H1 (cell line): Measurements from ENCODE around the gene MBD3L2B. TPM values are rescaled to one million over a fixed set of nuclear protein-coding genes. Genes with fewer than 3 reads are reported as not detected.

Source experiments
- CTCF ChIA-PET: fragments of 300-600 bp; sonication (Branson Sonifier 250); formaldehyde crosslinking; loops from one replicate; lab custom pipeline; 2021; ENCODE audit not compliant: partially characterized antibody; lab: Charles Lee
- POLR2A ChIA-PET: fragments of 300-600 bp; sonication (Branson Sonifier 250); formaldehyde crosslinking; loops from one replicate; lab custom pipeline; 2021; ENCODE audit warnings: inconsistent platforms; ENCODE audit not compliant: partially characterized antibody; lab: Charles Lee
- DNase-seq, 2 experiments: peaks; one replicate each; pipeline versions ENCODE4 v3.0.0 to v3.0.0-alpha.2; 2010 to 2022; ENCODE audit warnings: low spot score in 2 of 2, low read depth in 1 of 2, mixed read lengths in 1 of 2
- FAIRE-seq: peaks from 2 replicates; lab custom pipeline; 2011; peaks lifted over from hg19 to GRCh38; lab: Jason Lieb, UNC
- H2AFZ ChIP-seq: 2 replicates; pipeline ENCODE4 v1.8.1; 2012; ENCODE audit warnings: low read length, inconsistent platforms
- H2AK5ac ChIP-seq: 2 replicates; pipeline ENCODE4 v1.6.1; 2013; ENCODE audit warnings: low read depth, low read length
- H2BK120ac ChIP-seq: replicated peaks from 2 replicates; pipeline ENCODE3; 2013; ENCODE audit warnings: low read depth, low read length, inconsistent platforms
- H2BK12ac ChIP-seq: 2 replicates; pipeline ENCODE4 v1.6.1; 2013; ENCODE audit warnings: low read depth, low read length
- H2BK15ac ChIP-seq: 2 replicates; pipeline ENCODE4 v1.6.1; 2013; ENCODE audit warnings: low read length
- H2BK20ac ChIP-seq: 2 replicates; pipeline ENCODE4 v1.6.1; 2013; ENCODE audit warnings: low read length
- H2BK5ac ChIP-seq: 2 replicates; pipeline ENCODE4 v1.6.1; 2013; ENCODE audit warnings: low read depth, low read length
- H3K14ac ChIP-seq: 2 replicates; pipeline ENCODE4 v1.6.1; 2013; ENCODE audit warnings: inconsistent platforms; ENCODE audit not compliant: insufficient read length
- H3K18ac ChIP-seq: 2 replicates; pipeline ENCODE4 v1.6.1; 2013; ENCODE audit warnings: low read length; ENCODE audit errors: extremely low read depth
- H3K23ac ChIP-seq: 2 replicates; pipeline ENCODE4 v1.6.1; 2013; ENCODE audit warnings: inconsistent platforms; ENCODE audit not compliant: insufficient read length
- H3K23me2 ChIP-seq: 2 replicates; pipeline ENCODE4 v1.6.1; 2013; ENCODE audit warnings: low read depth, low read length
- H3K27ac ChIP-seq: 2 replicates; pipeline ENCODE4 v1.6.1; 2011; ENCODE audit warnings: low read depth, low read length, inconsistent platforms
- H3K27me3 ChIP-seq, 4 experiments: replicated peaks in 1 of 4; 1 replicate in 1 of 4; 2 replicates in 3 of 4; pipeline versions ENCODE4 v1.6.1 to v1.8.1; 2011 to 2013; ENCODE audit warnings: low read length in 3 of 4, mild to moderate bottlenecking in 3 of 4, inconsistent platforms in 2 of 4, mixed read lengths in 2 of 4, moderate library complexity in 1 of 4; ENCODE audit not compliant: control insufficient read depth in 3 of 4, insufficient read depth in 3 of 4; ENCODE audit errors: extremely low read depth in 1 of 4
- H3K36me3 ChIP-seq, 4 experiments: 2 replicates each; pipeline versions ENCODE4 v1.6.1 to v1.8.1; 2011 to 2013; ENCODE audit warnings: mild to moderate bottlenecking in 4 of 4, low read length in 3 of 4, moderate library complexity in 2 of 4, control low read depth in 1 of 4, inconsistent platforms in 1 of 4; ENCODE audit not compliant: insufficient read depth in 4 of 4, control insufficient read depth in 2 of 4
- H3K4ac ChIP-seq: replicated peaks from 2 replicates; pipeline ENCODE3; 2013; ENCODE audit warnings: low read length, low read depth, mixed read lengths, inconsistent platforms; ENCODE audit not compliant: insufficient read length
- H3K4me1 ChIP-seq, 4 experiments: replicated peaks in 1 of 4; 1 replicate in 1 of 4; 2 replicates in 3 of 4; pipeline versions ENCODE4 v1.6.1 to v1.8.1; 2011 to 2013; ENCODE audit warnings: low read length in 3 of 4, inconsistent platforms in 2 of 4, mixed read lengths in 1 of 4; ENCODE audit not compliant: insufficient read depth in 4 of 4, control insufficient read depth in 3 of 4
- H3K4me2 ChIP-seq, 2 experiments: 2 replicates each; pipeline versions ENCODE4 v1.6.1 to v1.8.1; 2011 to 2013; ENCODE audit warnings: low read depth in 2 of 2, low read length in 2 of 2, control low read depth in 1 of 2, inconsistent platforms in 1 of 2, mild to moderate bottlenecking in 1 of 2; ENCODE audit not compliant: insufficient read depth in 1 of 2
- H3K4me3 ChIP-seq, 4 experiments: fragments of 200-600, 300-600 bp in 1 of 4; sonication (generic), shearing (Covaris generic), sonication (Bioruptor Twin) in 1 of 4; 2 replicates each; pipeline versions ENCODE4 v1.5.1 to v1.8.1; 2011 to 2016; ENCODE audit warnings: low read length in 4 of 4, low read depth in 3 of 4, control low read depth in 2 of 4, inconsistent platforms in 2 of 4, mild to moderate bottlenecking in 2 of 4, mixed read lengths in 1 of 4, moderate library complexity in 1 of 4; ENCODE audit not compliant: insufficient read depth in 2 of 4; ENCODE audit errors: extremely low read depth in 1 of 4
- H3K56ac ChIP-seq: replicated peaks from 2 replicates; pipeline ENCODE3; 2013; ENCODE audit warnings: low read depth, mild to moderate bottlenecking, mixed read lengths, low read length, inconsistent platforms; ENCODE audit not compliant: insufficient read length
- H3K79me1 ChIP-seq: 2 replicates; pipeline ENCODE4 v1.6.1; 2013; ENCODE audit warnings: low read depth, low read length, control low read depth
- H3K79me2 ChIP-seq, 2 experiments: 2 replicates each; pipeline versions ENCODE4 v1.6.1 to v1.8.1; 2012 to 2013; ENCODE audit warnings: low read length in 2 of 2, mild to moderate bottlenecking in 2 of 2, inconsistent platforms in 1 of 2; ENCODE audit not compliant: insufficient read depth in 2 of 2, control insufficient read depth in 1 of 2
- H3K9ac ChIP-seq, 4 experiments: replicated peaks in 1 of 4; 1 replicate in 1 of 4; 2 replicates in 3 of 4; pipeline versions ENCODE4 v1.6.1 to v1.8.1; 2011 to 2013; ENCODE audit warnings: low read depth in 3 of 4, low read length in 3 of 4, control low read depth in 2 of 4, mild to moderate bottlenecking in 2 of 4, moderate library complexity in 2 of 4, inconsistent platforms in 1 of 4; ENCODE audit errors: extremely low read depth in 1 of 4
- H3K9me3 ChIP-seq, 2 experiments: 2 replicates each; pipeline versions ENCODE4 v1.6.1 to v1.8.1; 2012 to 2013; ENCODE audit warnings: mild to moderate bottlenecking in 2 of 2, moderate library complexity in 2 of 2, control low read depth in 1 of 2, inconsistent platforms in 1 of 2, low read depth in 1 of 2, low read length in 1 of 2, mixed read lengths in 1 of 2; ENCODE audit not compliant: insufficient read depth in 2 of 2
- H4K20me1 ChIP-seq, 2 experiments: replicated peaks in 1 of 2; 2 replicates each; pipeline versions ENCODE3 to v1.8.1; 2011 to 2013; ENCODE audit warnings: inconsistent platforms in 2 of 2, low read length in 2 of 2, mild to moderate bottlenecking in 1 of 2; ENCODE audit not compliant: insufficient read depth in 2 of 2, control insufficient read depth in 1 of 2
- H4K5ac ChIP-seq: 2 replicates; pipeline ENCODE4 v1.6.1; 2013; ENCODE audit warnings: low read length, low read depth, mixed read lengths, inconsistent platforms; ENCODE audit not compliant: insufficient read length
- H4K8ac ChIP-seq: 2 replicates; pipeline ENCODE4 v1.8.0; 2013; ENCODE audit warnings: mild to moderate bottlenecking, moderate library complexity, low read length, inconsistent platforms; ENCODE audit not compliant: insufficient read depth; ENCODE audit errors: extremely low read depth
- H4K91ac ChIP-seq: replicated peaks from 2 replicates; pipeline ENCODE3; 2013; ENCODE audit warnings: low read length, mixed read lengths, inconsistent platforms; ENCODE audit not compliant: insufficient read length
- CHD1 ChIP-seq: IDR thresholded peaks from 2 replicates; pipeline ENCODE4 v1.6.1; 2012; ENCODE audit warnings: low read depth, low read length, improper control_type of control experiment
- CREB1 ChIP-seq: IDR thresholded peaks from 2 replicates; pipeline ENCODE4 v1.6.1; 2012; ENCODE audit warnings: inconsistent platforms
- E2F6 ChIP-seq: IDR thresholded peaks from 2 replicates; pipeline ENCODE4 v1.6.1; 2012; ENCODE audit warnings: inconsistent platforms
- FOSL1 ChIP-seq: IDR thresholded peaks from 2 replicates; pipeline ENCODE4 v1.6.1; 2011; ENCODE audit warnings: mild to moderate bottlenecking, low read depth, low read length, moderate library complexity; ENCODE audit not compliant: insufficient read depth
- JUN ChIP-seq: IDR thresholded peaks from 2 replicates; pipeline ENCODE4 v1.6.1; 2011; ENCODE audit warnings: low read depth, mild to moderate bottlenecking, improper control_type of control experiment, low read length
- JUND ChIP-seq: IDR thresholded peaks from 2 replicates; pipeline ENCODE4 v1.6.1; 2011; ENCODE audit warnings: mild to moderate bottlenecking, improper control_type of control experiment, low read length
- KDM1A ChIP-seq: fragments of 200-600, 300-600 bp; sonication (generic); IDR thresholded peaks from 2 replicates; pipeline ENCODE4 v1.7.1; 2016; ENCODE audit warnings: mild to moderate bottlenecking, low read length, borderline replicate concordance
- PHF8 ChIP-seq: fragments of 200-600 bp; sonication (generic); conservative IDR thresholded peaks from 2 replicates; pipeline ENCODE4 v1.7.1; 2012; ENCODE audit warnings: low read depth, mild to moderate bottlenecking, inconsistent platforms, low read length, moderate library complexity
- POLR2A ChIP-seq, 2 experiments: IDR thresholded peaks; 1 replicate in 1 of 2; 2 replicates in 1 of 2; pipeline ENCODE4 v1.6.1; 2011; ENCODE audit warnings: low read depth in 2 of 2, low read length in 2 of 2, mild to moderate bottlenecking in 2 of 2; ENCODE audit errors: control extremely low read depth in 1 of 2
- POLR2AphosphoS5 ChIP-seq: IDR thresholded peaks from 2 replicates; pipeline ENCODE4 v1.6.1; 2011; ENCODE audit warnings: low read depth, low read length
- POU5F1 ChIP-seq: IDR thresholded peaks from 2 replicates; pipeline ENCODE4 v1.6.1; 2011; ENCODE audit warnings: low read depth, mild to moderate bottlenecking, low read length, moderate library complexity
- RAD21 ChIP-seq, 2 experiments: IDR thresholded peaks in 1 of 2; conservative IDR thresholded peaks in 1 of 2; 2 replicates each; pipeline ENCODE4 v1.6.1; 2011; ENCODE audit warnings: low read depth in 2 of 2, low read length in 2 of 2, improper control_type of control experiment in 1 of 2, inconsistent platforms in 1 of 2, mild to moderate bottlenecking in 1 of 2, moderate library complexity in 1 of 2
- SP4 ChIP-seq: IDR thresholded peaks from 2 replicates; pipeline ENCODE4 v1.6.1; 2012; ENCODE audit warnings: low read length, inconsistent platforms
- TAF7 ChIP-seq: optimal IDR thresholded peaks from 2 replicates; pipeline ENCODE3; 2011; ENCODE audit warnings: low read depth, mild to moderate bottlenecking, inconsistent platforms, low read length, moderate library complexity, borderline replicate concordance
- WGBS, 2 experiments: shearing (Covaris generic) in 1 of 2; methylation state at CpG; one replicate each; pipeline versions ENCODE4 v1.1.6 to v1.1.7; 2013 to 2015; ENCODE audit warnings: low lambda C conversion rate in 2 of 2, mixed read lengths in 2 of 2, inconsistent platforms in 1 of 2, low coverage in 1 of 2, missing lambda C conversion rate in 1 of 2; ENCODE audit not compliant: insufficient replicate concordance in 2 of 2, insufficient coverage in 1 of 2, insufficient read length in 1 of 2; ENCODE audit errors: extremely low coverage in 1 of 2, missing lambda C conversion rate in 1 of 2; 5-methylcytosine and 5-hydroxymethylcytosine counted together
- polyA plus RNA-seq, 7 experiments: library from polyadenylated mRNA; depleted of rRNA in 3 of 7; stranded (reverse) in 5 of 7; unstranded in 2 of 7; fragments of >200 nt in 5 of 7; fragments of 200-250 nt in 2 of 7; gene quantifications; 1 replicate in 5 of 7; 2 replicates in 1 of 7; 4 replicates in 1 of 7; pipeline versions ENCODE4 v1.2.1 to v1.2.3, GENCODE V29; 2011 to 2013; ENCODE audit warnings: missing spikeins in 2 of 7, mixed read lengths in 2 of 7
- total RNA-seq: library from RNA; stranded (reverse); fragmentation: NEBNext Ultra II Directional; extraction: Animal tissue kit (Norgen Biotek cat#: 25700); gene quantifications from 2 replicates; pipeline ENCODE4 v1.2.1, GENCODE V29; 2021

Gene MBD3L2B
- total and polyA plus RNA-seq, 2 of the 8 experiments (the other 6 are each of a cell fraction or from before 2014, with no cell fraction given): not detected

DNA sequence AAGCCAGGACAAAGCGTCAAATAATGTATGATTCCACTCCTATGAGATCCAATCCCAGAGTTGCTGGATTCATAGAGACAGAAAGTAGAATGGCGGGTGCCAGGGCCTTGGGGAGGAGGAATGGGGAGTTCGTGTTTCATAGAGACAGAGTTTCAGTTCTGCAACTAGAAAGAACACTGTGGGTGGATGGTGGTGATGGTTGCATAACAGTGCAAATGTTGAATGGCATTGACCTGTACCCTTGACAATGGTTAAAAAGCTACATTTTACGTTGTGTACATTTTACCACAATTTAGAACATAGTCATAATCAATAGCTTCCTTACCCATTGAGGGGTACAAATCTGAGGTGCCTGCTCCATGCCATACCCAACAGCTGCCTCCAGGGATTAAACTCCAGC is 33.4 kb downstream of the MBD3L2B start:
- FAIRE-seq: no peak
- 52% methylated on average over 4 of the region's 4 CpGs; no CpG with 5 or more reads in 1 of the 2 experiments for WGBS, 2 experiments
- H3K14ac ChIP-seq: no peak overlapping the region
- no peaks in the 10 kb centered on the region for H3K4me1 ChIP-seq
- ChIA-PET CTCF (interaction anchor here (0.6 to 1.2 kb wide), 2 partner anchors 16 to 230 kb away, joined by 3 to 4 read pairs; no protein-coding TSS in a partner anchor), POLR2A (no interaction called here)
- H3K79me1 ChIP-seq: no peaks in the 10 kb centered on the region
- H3K36me3 ChIP-seq: no peaks in the 10 kb centered on the region; a peak in 1 of 8 replicates
- no peak overlapping the region for H3K4ac ChIP-seq
- no peak overlapping the region for H4K8ac ChIP-seq
- H2BK12ac ChIP-seq: no peak overlapping the region
- DNase-seq: no peak
- no peak overlapping the region for H3K23ac ChIP-seq
- H3K9me3 ChIP-seq: peaks cover 59 to 75% of the 10 kb centered on the region in 2 experiments
- no peak overlapping the region for H4K91ac ChIP-seq
- no peak overlapping the region for H3K9ac ChIP-seq
- no peak overlapping the region for H2BK15ac ChIP-seq
- H3K79me2 ChIP-seq: no peaks in the 10 kb centered on the region
- no peak overlapping the region for H2BK5ac ChIP-seq
- no peaks in the 10 kb centered on the region for H3K27me3 ChIP-seq
- H3K4me3 ChIP-seq: no peak overlapping the region
- no peak overlapping the region for H3K4me2 ChIP-seq
- no peak overlapping the region for H3K18ac ChIP-seq
- no peaks in the 10 kb centered on the region for H4K20me1 ChIP-seq
- H3K23me2 ChIP-seq: no peaks in the 10 kb centered on the region
- no peak overlapping the region for H3K27ac ChIP-seq
- H2AFZ ChIP-seq: no peak overlapping the region
- H3K56ac ChIP-seq: no peak overlapping the region
- no peak overlapping the region for H2AK5ac ChIP-seq
- H4K5ac ChIP-seq: no peak overlapping the region
- no peak overlapping the region for H2BK20ac ChIP-seq
- no peak overlapping the region for H2BK120ac ChIP-seq
- TF ChIP-seq CREB1 (no peak), POLR2A (IDR thresholded peaks at IDR 0.05; ENCODE audit: control extremely low read depth in 1 of 2, low read depth in 2 of 2, low read length in 2 of 2) (no peak), PHF8 (no peak), FOSL1 (no peak), KDM1A (no peak), RAD21 (IDR thresholded peaks at IDR 0.05 in 1 of 2, conservative IDR thresholded peaks at IDR 0.05 in 1 of 2; ENCODE audit: low read depth in 2 of 2, low read length in 2 of 2) (no peak), TAF7 (no peak), CHD1 (no peak), SP4 (no peak), POLR2AphosphoS5 (no peak), POU5F1 (no peak), JUND (no peak), JUN (no peak), E2F6 (no peak)
